Left ventricle myocardium inferior (tissue), 1 donor: ENCODE results near the gene WSCD2. TPM values are rescaled to one million over a fixed set of nuclear protein-coding genes. Genes with fewer than 3 reads are reported as not detected.
A peak's percentile ranks its signal among the peaks of the same experiment; 100 is the strongest.

Experiments
- DNase-seq: peaks from one replicate; pipeline ENCODE4 v3.0.0-alpha.2; 2020
- H3K27ac ChIP-seq: fragments of 200-600 bp; replicated peaks from 2 replicates; pipeline ENCODE4 v1.8.0; 2021
- H3K27me3 ChIP-seq: fragments of 200-600 bp; 2 replicates; pipeline ENCODE4 v1.8.0; 2021; ENCODE audit warnings: low read depth
- H3K36me3 ChIP-seq: fragments of 200-600 bp; 2 replicates; pipeline ENCODE4 v1.8.0; 2021
- H3K4me1 ChIP-seq: fragments of 200-600 bp; 2 replicates; pipeline ENCODE4 v1.8.0; 2021
- H3K4me3 ChIP-seq: fragments of 200-600 bp; 2 replicates; pipeline ENCODE4 v1.8.0; 2021; ENCODE audit warnings: mild to moderate bottlenecking, moderate library complexity
- H3K9me3 ChIP-seq: fragments of 200-600 bp; replicated peaks from 2 replicates; pipeline ENCODE4 v1.8.0; 2021
- intact Hi-C: fragments of 100-400 bp; cut with micrococcal nuclease; formaldehyde crosslinking; loops from one replicate; pipeline ENCODE4 v1.11.0; 2022
- total RNA-seq: library from RNA; stranded (reverse); fragmentation: NEBNext Ultra II Directional; extraction: Animal tissue kit (Norgen Biotek cat#: 25700); gene quantifications from one replicate; pipeline ENCODE4 v1.2.1, GENCODE V29; 2021
- TF ChIP-seq, protein P1 (sequence below): fragments of 200-600 bp; IDR thresholded peaks from 2 replicates; pipeline ENCODE4 v1.8.0; 2021; ENCODE audit warnings: antibody characterized with exemption, mild to moderate bottlenecking, borderline replicate concordance
- donor health status: DM: no; HTN: yes; CAD: no; lungs with severe emphysema.

WSCD2 gene
- total RNA-seq, 1 donor from 2014 or later: 0.14 TPM

DNA sequence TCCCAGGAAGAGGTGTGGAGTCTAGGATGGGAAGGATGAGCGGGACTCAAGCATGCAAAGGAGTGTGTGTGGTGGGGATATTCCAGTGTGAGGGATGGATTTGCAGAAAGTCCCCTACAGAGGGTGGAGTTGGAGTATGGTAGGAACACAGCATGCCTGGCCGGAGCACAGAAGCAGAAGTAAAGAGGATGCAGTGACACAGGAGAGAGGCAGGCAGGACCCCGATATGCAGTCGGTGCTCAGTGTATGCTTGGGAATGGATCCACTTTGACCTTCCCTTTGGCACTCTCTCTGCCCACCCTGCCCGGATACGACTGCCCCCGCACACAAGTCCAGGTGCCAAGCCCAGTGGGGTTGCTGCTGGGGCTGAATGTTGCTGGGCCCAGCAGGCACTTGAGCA lies 21.3 kb downstream of the WSCD2 start:
- H3K4me3 ChIP-seq: no peak overlapping the region
- H3K27me3 ChIP-seq: peaks cover 20% of the 10 kb centered on the region
- intact Hi-C loops: no loop called here
- TF ChIP-seq, protein P1, sequence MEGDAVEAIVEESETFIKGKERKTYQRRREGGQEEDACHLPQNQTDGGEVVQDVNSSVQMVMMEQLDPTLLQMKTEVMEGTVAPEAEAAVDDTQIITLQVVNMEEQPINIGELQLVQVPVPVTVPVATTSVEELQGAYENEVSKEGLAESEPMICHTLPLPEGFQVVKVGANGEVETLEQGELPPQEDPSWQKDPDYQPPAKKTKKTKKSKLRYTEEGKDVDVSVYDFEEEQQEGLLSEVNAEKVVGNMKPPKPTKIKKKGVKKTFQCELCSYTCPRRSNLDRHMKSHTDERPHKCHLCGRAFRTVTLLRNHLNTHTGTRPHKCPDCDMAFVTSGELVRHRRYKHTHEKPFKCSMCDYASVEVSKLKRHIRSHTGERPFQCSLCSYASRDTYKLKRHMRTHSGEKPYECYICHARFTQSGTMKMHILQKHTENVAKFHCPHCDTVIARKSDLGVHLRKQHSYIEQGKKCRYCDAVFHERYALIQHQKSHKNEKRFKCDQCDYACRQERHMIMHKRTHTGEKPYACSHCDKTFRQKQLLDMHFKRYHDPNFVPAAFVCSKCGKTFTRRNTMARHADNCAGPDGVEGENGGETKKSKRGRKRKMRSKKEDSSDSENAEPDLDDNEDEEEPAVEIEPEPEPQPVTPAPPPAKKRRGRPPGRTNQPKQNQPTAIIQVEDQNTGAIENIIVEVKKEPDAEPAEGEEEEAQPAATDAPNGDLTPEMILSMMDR: no peak
- DNase-seq: no peak
- H3K4me1 ChIP-seq: peaks cover 15% of the 10 kb centered on the region
- no peak overlapping the region for H3K27ac ChIP-seq
- H3K9me3 ChIP-seq: no peaks in the 10 kb centered on the region
- no peaks in the 10 kb centered on the region for H3K36me3 ChIP-seq

DNA sequence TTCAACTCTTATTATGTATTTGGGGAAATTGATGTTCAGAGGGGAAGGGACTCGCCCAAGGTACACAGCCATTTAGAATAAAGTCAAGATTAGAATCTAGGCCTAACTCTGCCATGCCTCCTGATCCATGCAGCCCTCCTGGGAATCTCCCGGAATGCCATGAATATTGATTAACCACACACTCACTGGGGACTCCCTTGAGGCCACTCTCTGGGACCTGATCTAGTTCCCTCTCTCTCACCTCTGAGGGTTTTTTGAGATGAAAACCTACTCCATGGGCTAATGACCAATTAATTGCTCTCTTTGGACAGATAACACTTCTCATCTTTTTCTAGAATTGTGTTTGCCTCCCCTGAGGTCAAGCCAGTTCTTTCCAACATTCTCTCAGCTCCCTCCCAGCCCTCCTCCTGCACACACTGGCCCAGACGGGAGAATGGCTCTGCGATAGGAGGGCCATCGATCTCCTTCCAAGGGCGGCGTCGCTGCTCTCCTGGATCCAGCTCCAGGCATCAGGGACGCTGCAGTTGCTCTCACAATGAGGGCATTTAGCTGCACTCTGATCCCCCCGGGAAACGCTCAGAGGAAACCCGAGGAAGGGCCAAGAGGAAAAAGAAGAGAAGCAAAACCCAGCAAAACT lies 22.6 kb downstream of the WSCD2 start:
- Histone ChIP-seq H3K4me3 (no peak overlapping the region), H3K4me1 (peaks cover 16% of the 10 kb centered on the region), H3K9me3 (no peaks in the 10 kb centered on the region), H3K27me3 (peaks cover 20% of the 10 kb centered on the region), H3K27ac (no peak overlapping the region), H3K36me3 (no peaks in the 10 kb centered on the region)
- intact Hi-C loops: no loop called here
- no peak for DNase-seq
- TF ChIP-seq, protein P1: no peak

DNA sequence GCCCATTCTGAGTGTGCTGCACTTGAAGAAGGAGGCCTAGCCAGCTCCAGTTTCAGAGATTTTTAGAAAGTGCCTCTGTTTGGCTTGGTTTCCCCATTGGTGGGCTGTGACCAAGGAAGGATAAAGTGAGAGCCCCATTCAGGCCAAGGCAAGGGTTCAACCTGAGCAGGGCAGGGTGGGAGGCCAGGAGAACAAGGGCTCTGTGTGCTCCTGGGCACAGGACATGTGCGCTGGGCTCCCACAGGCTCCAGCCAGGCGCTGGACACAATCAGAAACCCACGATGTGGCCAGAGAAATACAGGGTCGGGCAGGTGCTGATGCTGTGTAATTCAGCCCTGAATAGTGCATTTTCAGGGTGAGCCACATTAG lies 23.1 kb downstream of the WSCD2 start:
- intact Hi-C loops: no loop called here
- no peak for DNase-seq
- Histone ChIP-seq H3K9me3 (no peaks in the 10 kb centered on the region), H3K27ac (no peak overlapping the region), H3K27me3 (peaks cover 20% of the 10 kb centered on the region), H3K36me3 (no peaks in the 10 kb centered on the region), H3K4me3 (no peak overlapping the region), H3K4me1 (peaks cover 15% of the 10 kb centered on the region)
- TF ChIP-seq, protein P1: no peak

DNA sequence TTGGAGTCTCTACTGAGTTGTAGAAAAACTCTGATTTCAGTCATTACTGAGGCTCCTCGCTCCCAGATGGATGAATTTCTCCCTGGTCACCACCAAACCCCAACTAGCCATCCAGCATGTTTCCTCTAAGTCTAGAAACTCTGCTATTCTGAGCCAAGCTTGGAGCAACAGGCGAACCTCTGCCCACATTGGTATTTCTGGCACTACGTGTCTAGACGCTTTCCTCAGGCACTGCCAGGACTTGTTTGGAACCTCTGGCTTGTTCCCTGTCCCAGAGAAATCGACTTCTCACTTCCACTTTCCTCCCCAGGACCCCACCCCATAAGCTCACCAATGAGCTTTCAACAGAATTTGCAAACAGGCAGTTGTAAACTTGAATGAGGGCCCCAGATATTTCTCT lies 27.6 kb downstream of the WSCD2 start:
- Histone ChIP-seq H3K9me3 (no peaks in the 10 kb centered on the region), H3K27ac (no peak overlapping the region), H3K4me3 (no peak overlapping the region), H3K36me3 (no peaks in the 10 kb centered on the region), H3K4me1 (peaks cover 15% of the 10 kb centered on the region), H3K27me3 (peaks cover 14% of the 10 kb centered on the region)
- TF ChIP-seq, protein P1: no peak
- peak; percentile 17 for DNase-seq
- intact Hi-C loops: no loop called here

DNA sequence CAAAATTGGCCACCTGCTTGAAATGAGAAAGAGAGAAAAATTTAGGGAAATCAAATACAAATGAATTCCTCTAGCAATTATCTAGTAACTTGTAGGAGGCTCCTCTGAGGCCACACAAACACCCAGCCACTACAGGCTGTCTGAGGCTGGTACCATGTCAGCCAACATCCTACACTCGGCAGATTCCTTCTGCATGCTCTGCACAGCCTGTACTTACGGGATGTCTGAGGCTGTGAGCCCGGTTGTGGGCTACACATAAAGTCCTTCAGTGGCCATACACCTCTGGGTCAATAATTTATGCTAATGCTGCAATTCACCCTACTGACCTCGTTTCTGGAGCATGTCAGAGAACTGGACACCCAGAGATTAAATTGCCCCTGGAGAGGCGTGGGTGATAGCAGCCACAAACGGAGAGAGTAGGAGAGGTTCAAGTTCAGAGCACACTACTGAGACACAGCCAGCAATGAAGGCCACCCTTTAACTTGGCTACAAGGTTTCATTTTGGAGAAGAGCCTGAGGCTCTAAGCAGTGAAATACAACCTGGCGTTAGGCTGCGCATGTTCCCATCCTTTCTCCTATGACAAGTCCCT lies 28.9 kb downstream of the WSCD2 start:
- Histone ChIP-seq H3K27ac (no peak overlapping the region), H3K4me3 (no peak overlapping the region), H3K36me3 (no peaks in the 10 kb centered on the region), H3K9me3 (no peaks in the 10 kb centered on the region), H3K27me3 (peaks cover 6% of the 10 kb centered on the region), H3K4me1 (peaks cover 15% of the 10 kb centered on the region)
- TF ChIP-seq, protein P1: no peak
- no peak for DNase-seq
- intact Hi-C loops: no loop called here
